ENCODE results near the gene CYB561D2. TPM values are rescaled to one million over a fixed set of nuclear protein-coding genes. Genes with fewer than 3 reads are reported as not detected.

CYB561D2 gene
- polyA plus RNA-seq, 3 donors: 14.9 to 16.7 (median 15.6) TPM

GRCh38 chr3:50340448-50341329 is 10.0 kb upstream of the CYB561D2 start, which contains the start of gene RASSF1:
RASSF1 (minus strand) TSS chr3:50340836; CDS start chr3:50340805, 31 bp downstream.
- DNase-seq (ENCODE audit: low read depth in 3 of 3, low spot score in 2 of 3): no peak

- no peak for DNase-seq (ENCODE audit: low read depth in 3 of 3, low spot score in 2 of 3)
These were observed 9.1 kb upstream of the CYB561D2 start for GRCh38 chr3:50341537-50341936.

DNA sequence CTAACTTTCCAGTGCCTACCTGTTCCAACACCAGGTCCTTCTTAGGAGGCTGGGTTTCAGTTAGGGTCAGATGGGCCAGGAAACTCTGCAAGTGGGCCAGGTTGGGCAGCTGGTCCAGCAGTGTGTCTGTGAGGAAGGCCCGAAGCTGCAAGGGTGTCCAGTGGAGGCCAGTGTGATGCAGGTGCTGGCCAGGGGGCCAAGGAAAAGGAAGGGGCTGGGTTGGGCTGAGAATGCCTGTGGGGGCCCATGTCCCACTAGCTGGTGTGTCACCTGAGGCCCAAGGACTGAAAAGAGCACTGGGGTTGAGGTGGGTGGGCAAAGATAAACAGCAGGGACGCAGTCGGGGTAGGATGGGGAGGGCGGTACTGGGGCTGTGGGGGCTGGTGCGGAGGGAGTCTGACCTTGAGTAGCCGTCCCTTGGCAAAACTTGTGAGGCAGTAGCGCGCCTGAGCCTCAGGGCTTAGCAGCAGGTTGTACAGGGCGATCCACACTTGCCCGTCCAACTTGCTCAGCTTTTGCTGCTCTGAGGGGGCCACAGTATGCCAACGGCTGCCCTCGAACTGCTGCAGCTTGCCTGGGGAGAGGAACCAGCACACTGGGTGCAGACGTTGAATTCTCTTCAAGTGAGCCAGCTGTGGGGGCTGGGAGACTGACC is 8.5 kb upstream of the CYB561D2 start:
- no peak for DNase-seq (ENCODE audit: low read depth in 3 of 3, low spot score in 2 of 3)

GRCh38 chr3:50342813-50343633 is 7.6 kb upstream of the CYB561D2 start:
- DNase-seq (ENCODE audit: low read depth in 3 of 3, low spot score in 2 of 3): no peak

DNA sequence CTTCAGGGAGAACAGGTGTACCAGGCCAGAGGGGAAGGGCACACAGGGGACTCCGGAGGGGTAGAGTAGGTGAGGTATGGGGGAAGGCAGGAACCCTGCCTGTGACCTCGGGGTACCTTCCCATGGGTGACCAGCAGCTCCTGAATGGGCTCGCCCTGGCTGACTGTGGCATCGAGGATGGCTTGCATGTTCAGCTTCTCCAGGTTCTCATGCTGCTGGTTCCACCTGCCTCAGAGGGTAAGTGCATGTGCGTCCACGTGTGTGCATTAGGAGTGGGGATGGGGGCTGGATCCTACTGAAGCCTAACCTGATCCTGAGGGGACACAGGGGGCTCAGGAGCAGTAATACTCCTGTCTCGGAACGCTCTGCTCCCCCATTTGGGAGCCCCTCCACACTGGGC is 5.7 kb upstream of the CYB561D2 start:
- no peak for DNase-seq (ENCODE audit: low read depth in 3 of 3, low spot score in 2 of 3)

DNA sequence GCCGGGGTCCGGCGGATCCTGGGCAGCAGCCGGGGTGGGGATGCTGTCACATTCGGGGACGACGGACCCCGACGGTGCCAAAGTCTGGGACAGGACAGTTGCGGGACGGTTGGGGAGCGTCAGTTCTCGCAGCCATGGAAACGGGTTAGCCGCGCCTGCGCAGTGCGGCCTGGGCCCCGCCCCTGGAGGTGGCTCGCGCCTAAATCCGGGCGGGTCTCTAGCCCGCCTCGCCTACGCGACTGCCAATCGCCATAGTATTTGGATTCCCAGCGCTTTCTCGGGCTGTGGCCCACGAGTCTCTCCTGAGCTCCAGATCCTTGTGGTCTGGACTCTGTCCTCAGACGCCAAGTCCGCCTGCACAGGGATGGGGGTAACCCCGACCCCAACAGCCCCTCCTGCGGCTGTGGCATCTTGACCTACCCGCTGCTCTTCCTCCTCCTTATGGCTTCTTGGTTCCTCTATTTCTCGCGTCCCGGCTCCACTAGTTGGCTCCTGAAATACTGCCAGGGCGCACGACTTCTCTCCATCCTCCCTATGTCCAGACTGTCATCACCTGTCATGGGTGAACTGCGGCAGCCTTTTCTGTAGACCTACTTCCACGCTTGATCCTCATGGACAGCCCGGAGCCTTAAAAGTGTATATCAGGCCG is 5.0 kb upstream of the CYB561D2 start, which contains the start of gene ZMYND10:
ZMYND10 (minus strand) TSS at position 147 of the 649 bp plus-strand sequence. CDS start 153 bp downstream, outside the sequence.
- DNase-seq (ENCODE audit: low read depth in 3 of 3, low spot score in 2 of 3): no peak

- no peak for DNase-seq (ENCODE audit: low read depth in 3 of 3, low spot score in 2 of 3)
These were observed 3.4 kb upstream of the CYB561D2 start for GRCh38 chr3:50347187-50347813.

DNA sequence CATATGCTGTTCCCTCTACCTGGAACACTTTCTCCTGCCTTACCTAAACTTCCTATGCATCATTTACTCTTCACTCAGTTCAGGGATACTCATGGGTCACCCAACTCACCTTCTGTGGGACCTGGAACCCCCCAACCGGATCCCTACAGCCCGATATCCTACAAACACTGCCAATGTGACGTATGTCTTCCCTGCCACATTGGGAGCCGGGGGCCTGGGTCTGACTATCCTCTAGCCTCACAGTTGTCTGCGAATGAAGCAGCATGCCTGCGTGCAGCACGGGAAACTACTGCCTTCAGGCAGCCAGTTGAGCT is 492 bp upstream of the CYB561D2 start:
- DNase-seq (ENCODE audit: low read depth in 3 of 3, low spot score in 2 of 3): no peak

DNA sequence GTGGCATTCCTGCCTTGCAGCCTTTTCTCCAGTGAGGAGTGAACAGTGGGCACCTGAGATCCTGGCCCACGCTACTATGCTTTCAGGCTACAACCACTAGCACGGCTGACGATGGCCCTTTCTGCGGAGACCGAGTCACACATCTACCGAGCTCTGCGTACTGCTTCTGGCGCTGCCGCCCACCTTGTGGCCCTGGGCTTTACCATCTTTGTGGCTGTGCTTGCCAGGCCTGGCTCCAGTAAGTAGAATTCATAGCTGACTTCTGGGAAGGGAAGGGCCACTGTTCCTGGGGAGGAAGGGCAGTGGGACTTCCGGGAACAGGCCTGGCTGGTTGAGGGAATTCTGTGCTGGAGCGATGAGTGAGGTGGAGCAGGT is 648 bp downstream of the CYB561D2 start:
- DNase-seq (ENCODE audit: low read depth in 3 of 3, low spot score in 2 of 3): no peak

DNA sequence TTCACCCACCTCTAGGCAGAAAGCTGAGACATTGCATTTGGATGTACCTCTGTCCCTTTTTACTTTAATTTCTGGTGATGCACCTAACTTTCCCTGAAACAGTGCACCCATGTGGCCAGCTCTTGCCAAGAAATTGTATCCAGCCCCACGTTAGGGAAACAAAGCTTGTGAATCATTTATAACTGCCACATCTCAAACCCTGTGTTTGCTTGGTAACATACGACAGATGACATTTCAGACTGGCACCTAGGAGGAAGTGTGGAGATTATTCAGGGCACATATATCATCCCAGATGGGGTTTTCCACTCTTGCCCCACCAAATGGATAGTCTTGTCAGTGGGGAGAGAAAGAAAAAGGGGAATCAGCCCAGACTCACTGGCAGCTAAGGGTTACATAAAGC is 2.1 kb downstream of the CYB561D2 start:
- no peak for DNase-seq (ENCODE audit: low read depth in 3 of 3, low spot score in 2 of 3)

DNA sequence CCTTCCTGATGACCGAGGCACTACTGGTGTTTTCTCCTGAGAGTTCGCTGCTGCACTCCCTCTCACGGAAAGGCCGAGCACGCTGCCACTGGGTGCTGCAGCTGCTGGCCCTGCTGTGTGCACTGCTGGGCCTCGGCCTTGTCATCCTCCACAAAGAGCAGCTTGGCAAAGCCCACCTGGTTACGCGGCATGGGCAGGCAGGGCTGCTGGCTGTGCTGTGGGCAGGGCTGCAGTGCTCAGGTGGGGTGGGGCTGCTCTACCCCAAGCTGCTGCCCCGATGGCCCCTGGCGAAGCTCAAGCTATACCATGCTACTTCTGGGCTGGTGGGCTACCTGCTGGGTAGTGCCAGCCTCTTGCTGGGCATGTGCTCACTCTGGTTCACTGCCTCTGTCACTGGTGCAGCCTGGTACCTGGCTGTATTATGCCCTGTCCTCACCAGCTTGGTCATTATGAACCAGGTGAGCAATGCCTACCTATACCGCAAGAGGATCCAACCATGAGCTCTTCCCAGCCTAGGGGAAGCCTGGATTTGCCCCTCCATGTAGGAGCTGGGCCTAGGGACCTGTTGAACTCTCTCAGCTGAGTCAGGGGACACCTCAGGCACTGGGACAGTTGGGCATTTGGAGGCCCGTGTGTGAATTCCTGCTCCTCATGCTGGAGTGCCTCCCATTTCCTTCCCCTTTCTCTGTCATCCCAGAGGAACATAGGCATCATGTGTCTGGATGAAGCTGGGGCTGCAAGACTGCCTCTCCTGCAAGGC is 2.8 kb downstream of the CYB561D2 start:
- no peak for DNase-seq (ENCODE audit: low read depth in 3 of 3, low spot score in 2 of 3)

GRCh38 chr3:50354186-50354764 is 3.6 kb downstream of the CYB561D2 start:
- DNase-seq (ENCODE audit: low read depth in 3 of 3, low spot score in 2 of 3): no peak

DNA sequence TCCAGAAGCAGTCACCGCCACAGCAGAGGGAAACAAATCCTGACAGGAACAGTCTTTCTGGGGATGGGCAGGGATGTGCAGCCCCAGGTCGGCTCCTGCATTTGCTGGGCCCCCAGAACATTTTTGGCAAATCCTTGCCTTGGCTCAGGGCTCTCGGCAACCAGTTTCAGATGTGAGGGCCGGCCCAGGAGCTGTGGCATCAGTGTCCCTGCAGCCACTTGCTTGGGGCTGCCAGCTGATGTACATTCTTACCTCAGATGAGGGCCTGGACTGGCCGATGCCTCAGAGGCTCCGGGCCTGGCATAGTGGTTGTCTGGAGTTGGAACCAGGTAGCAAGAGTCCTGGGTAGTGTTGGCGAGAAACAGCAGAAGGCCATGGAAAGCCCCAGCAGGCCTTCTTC is 4.2 kb downstream of the CYB561D2 start:
- DNase-seq (ENCODE audit: low read depth in 3 of 3, low spot score in 2 of 3): no peak

DNA sequence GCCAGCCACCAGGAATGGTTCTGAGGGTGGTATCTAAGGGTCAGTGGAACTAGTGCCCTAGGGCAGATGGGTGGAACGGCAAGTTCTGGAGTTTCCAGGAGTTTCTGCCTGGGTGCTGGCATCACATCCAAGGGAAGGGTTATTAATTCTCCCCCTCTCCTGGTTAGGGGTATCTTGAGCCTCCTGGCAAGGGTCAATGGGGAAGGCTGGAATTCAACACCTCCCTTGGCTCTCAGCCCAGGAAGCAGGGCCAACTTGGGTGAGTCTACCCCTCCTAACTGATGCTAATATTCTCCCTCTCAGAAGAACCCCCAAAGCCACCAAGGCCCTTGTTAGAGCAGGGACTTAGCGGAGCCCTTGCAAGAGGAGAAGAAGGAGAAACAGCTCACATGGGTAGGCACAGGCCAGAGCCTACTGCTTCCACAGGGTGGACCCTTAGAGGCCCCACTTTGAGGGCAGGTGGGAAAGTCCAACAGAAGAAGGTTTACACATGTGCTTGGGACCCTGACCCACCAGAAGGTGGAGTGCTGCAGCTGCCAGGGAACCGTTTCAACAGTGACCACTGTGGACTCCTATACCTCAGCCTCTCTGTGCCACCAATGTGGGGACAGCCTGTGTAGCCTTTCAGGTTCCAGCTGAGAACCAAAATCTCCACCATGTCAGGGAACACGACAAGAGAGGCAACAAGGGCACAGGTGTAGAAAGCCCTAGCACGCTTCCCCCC is 5.3 kb downstream of the CYB561D2 start:
- no peak for DNase-seq (ENCODE audit: low read depth in 3 of 3, low spot score in 2 of 3)

GRCh38 chr3:50356553-50356952 is 5.9 kb downstream of the CYB561D2 start:
- DNase-seq (ENCODE audit: low read depth in 3 of 3, low spot score in 2 of 3): no peak

- no peak for DNase-seq (ENCODE audit: low read depth in 3 of 3, low spot score in 2 of 3)
These were observed 6.8 kb downstream of the CYB561D2 start for GRCh38 chr3:50357481-50357880.

DNA sequence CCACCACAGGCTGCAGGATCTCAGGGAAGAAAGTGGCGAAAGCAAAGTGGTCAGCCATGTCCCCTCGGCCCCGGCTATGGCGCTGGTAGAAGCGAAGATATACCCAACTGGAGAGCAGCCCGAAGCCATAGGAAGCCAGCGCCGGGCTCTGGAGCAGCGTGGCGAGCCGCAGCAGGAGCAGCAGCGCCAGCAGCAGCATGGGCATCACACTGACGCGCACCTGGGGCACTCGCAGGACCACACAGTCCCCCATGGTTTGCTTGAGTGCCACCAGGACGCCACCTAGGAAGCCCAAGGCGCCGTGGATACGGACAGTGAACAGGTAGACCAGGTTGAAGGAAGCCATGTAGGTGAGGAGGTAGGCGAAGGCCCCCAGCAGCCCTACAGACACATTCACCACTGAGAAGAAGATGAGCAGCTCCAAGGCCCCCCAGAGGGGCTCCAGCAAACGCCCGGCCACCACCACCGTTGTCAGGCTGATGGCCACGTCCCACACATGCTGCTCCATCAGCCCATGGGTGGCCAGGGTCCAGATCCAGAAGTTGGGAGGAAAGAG is 7.8 kb downstream of the CYB561D2 start:
- no peak for DNase-seq (ENCODE audit: low read depth in 3 of 3, low spot score in 2 of 3)
